Mucosa of rectum (tissue), 2 donors: ENCODE results near the gene TBC1D1.

Source experiments
- H3K27ac ChIP-seq, 2 donors: one replicate each; pipeline ENCODE4 v1.7.0; 2013; ENCODE audit warnings: inconsistent platforms in 2 of 2, low read depth in 2 of 2, low read length in 2 of 2
- H3K27me3 ChIP-seq, 2 donors: one replicate each; pipeline ENCODE4 v1.7.0; 2013; ENCODE audit warnings: low read length in 2 of 2; ENCODE audit not compliant: control insufficient read depth in 2 of 2, insufficient read depth in 2 of 2
- H3K36me3 ChIP-seq, 2 donors: one replicate each; pipeline ENCODE4 v1.7.0; 2013; ENCODE audit warnings: low read length in 2 of 2; ENCODE audit not compliant: control insufficient read depth in 2 of 2, insufficient read depth in 2 of 2
- H3K4me1 ChIP-seq, 2 donors: one replicate each; pipeline ENCODE4 v1.7.0; 2013; ENCODE audit warnings: low read length in 2 of 2, mild to moderate bottlenecking in 1 of 2; ENCODE audit not compliant: control insufficient read depth in 2 of 2, insufficient read depth in 2 of 2
- H3K4me3 ChIP-seq, 2 donors: one replicate each; pipeline ENCODE4 v1.7.0; 2013; ENCODE audit warnings: low read length in 2 of 2
- H3K9ac ChIP-seq, 2 donors: one replicate each; pipeline ENCODE4 v1.7.0; 2013; ENCODE audit warnings: low read length in 2 of 2, low read depth in 1 of 2, mild to moderate bottlenecking in 1 of 2
- H3K9me3 ChIP-seq, 2 donors: one replicate each; pipeline ENCODE4 v1.7.0; 2013; ENCODE audit warnings: low read length in 2 of 2; ENCODE audit not compliant: control insufficient read depth in 2 of 2
- donor health status: healthy.
- donor health status: Normal muscosa, but diverticular disease.

The TBC1D1 gene

GRCh38 chr4:37864786-37865185, 26.1 kb upstream of the TBC1D1 start:
- Histone ChIP-seq H3K9me3 (no peaks in the 10 kb centered on the region), H3K9ac (no peak overlapping the region), H3K27ac (no peak overlapping the region), H3K36me3 (peaks cover 2 to 9% of the 10 kb centered on the region in 2 donors), H3K4me1 (no peaks in the 10 kb centered on the region), H3K4me3 (no peak overlapping the region), H3K27me3 (no peaks in the 10 kb centered on the region)

GRCh38 chr4:37865450-37865849, 25.4 kb upstream of the TBC1D1 start:
- Histone ChIP-seq H3K27ac (no peak overlapping the region), H3K4me3 (no peak overlapping the region), H3K36me3 (peaks cover 2 to 9% of the 10 kb centered on the region in 2 donors), H3K27me3 (no peaks in the 10 kb centered on the region), H3K9me3 (no peaks in the 10 kb centered on the region), H3K9ac (no peak overlapping the region), H3K4me1 (no peaks in the 10 kb centered on the region)

DNA sequence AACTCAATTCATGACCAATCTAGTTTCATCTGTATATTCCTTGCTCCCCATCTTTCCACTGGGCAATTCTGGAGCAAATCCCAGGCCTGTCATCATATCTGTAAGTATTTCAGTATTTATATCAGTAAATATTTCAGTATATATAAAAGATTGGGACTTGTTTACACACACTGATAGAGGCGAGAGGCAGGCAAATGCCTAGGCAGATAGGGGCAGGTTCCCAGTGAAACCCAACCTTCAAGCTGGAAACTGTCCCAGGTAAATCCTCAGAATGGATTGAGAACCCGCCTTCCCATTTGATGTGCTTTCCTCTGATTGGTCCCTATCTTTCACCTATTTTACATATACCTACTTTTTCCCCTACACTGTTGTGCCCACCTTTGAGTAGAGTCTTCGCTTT, 23.8 kb upstream of the TBC1D1 start:
- H3K9ac ChIP-seq: no peak overlapping the region
- H3K4me3 ChIP-seq: no peak overlapping the region
- no peak overlapping the region for H3K27ac ChIP-seq
- H3K27me3 ChIP-seq: no peaks in the 10 kb centered on the region
- no peaks in the 10 kb centered on the region for H3K4me1 ChIP-seq
- H3K36me3 ChIP-seq: peaks cover 2 to 6% of the 10 kb centered on the region in 2 donors
- H3K9me3 ChIP-seq: no peaks in the 10 kb centered on the region

DNA sequence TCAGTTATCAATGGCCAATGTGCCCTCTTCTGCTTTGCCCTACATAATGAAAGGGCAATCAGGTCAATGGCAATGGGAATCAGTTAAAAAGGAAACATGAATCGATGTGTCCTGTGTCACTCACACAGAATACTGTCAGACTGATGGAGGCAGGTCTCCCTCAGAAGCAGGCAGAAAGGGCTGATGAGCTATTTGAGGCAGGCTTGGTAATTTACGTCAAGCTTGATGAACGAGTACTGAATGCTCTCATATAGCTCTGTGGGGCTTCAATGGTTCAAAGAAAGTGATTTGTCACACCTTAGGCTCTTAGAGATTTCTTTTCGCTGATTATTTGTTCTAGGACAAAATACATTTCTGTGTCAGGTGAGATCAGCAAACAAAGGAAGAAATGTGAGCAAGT, 22.6 kb upstream of the TBC1D1 start:
- H3K36me3 ChIP-seq: peaks cover 0 to under 1% of the 10 kb centered on the region in 2 donors
- no peak overlapping the region for H3K9ac ChIP-seq
- no peak overlapping the region for H3K27ac ChIP-seq
- no peaks in the 10 kb centered on the region for H3K4me1 ChIP-seq
- no peaks in the 10 kb centered on the region for H3K9me3 ChIP-seq
- no peaks in the 10 kb centered on the region for H3K27me3 ChIP-seq
- no peak overlapping the region for H3K4me3 ChIP-seq

DNA sequence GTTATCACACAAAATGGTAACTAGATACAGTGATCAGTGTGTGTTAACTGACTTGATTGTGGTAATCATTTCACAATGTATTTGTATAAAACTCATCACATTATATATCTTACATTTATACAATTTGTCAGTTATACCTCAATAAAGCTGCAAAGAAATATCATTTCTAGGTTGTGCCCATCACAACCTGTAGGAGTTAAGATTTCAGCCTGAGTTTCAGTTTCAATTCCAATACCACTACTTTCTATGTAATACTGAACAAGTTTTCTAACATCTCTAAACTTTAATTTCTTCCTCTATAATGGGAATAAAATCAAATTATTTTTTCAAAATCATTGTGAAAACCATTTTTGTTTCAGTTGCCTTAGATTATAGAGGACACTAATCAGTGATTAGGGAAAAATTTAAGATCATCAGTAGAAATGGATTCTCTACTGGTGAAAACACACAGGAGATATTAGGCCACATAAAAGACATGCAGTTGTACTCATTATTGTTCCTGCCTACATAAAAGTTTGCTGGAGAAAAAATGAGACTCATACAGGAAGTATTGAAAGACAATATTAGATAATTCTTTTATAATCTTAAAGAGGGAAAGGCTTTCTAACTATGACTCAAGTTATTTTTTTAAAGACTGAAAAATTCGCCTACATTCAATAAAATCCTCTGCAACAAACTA, 18.4 kb upstream of the TBC1D1 start:
- H3K4me1 ChIP-seq: peaks cover 5 to 12% of the 10 kb centered on the region in 2 donors
- no peaks in the 10 kb centered on the region for H3K9me3 ChIP-seq
- H3K4me3 ChIP-seq: no peak overlapping the region
- H3K36me3 ChIP-seq: no peaks in the 10 kb centered on the region
- no peak overlapping the region for H3K9ac ChIP-seq
- no peaks in the 10 kb centered on the region for H3K27me3 ChIP-seq
- no peak overlapping the region for H3K27ac ChIP-seq

DNA sequence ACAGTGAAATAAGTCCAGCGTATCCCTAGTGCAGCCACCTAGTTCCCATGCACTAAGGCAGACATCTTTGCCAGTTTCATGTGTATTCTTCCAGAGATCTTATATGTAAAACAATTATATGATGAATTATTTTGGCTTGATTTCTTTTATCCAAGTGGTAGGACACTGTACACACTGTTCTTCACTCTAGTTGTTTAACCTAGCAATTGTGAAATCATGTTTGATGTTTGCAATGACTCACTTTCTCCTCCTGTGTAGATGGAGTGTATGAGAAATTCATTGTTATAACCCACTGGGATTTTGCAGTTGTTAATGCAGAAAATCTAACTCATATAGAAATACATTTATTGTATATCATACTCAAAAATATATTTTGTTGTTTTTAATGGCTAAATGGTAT, 17.5 kb upstream of the TBC1D1 start:
- no peak overlapping the region for H3K27ac ChIP-seq
- H3K4me1 ChIP-seq: peaks cover 5 to 12% of the 10 kb centered on the region in 2 donors
- no peaks in the 10 kb centered on the region for H3K36me3 ChIP-seq
- H3K9ac ChIP-seq: no peak overlapping the region
- no peaks in the 10 kb centered on the region for H3K9me3 ChIP-seq
- no peaks in the 10 kb centered on the region for H3K27me3 ChIP-seq
- no peak overlapping the region for H3K4me3 ChIP-seq

DNA sequence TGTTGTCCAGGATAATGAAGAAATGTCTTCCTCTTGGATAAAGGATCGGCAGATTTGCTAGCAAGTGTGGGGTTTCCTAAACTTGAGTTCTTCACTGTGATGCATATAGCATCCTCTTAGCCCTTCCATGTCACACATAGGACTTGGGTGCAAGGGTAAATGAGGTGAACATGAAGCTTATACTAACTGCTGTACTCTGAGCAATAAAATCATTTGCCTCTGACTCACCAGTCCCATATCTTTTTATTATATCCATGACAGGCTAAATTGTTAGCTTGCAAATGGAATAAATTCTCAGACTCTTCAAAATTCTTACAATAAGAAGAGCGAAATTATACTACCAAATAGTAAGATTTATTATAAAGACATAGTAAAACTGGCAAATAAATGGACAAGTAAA, 14.7 kb upstream of the TBC1D1 start:
- Histone ChIP-seq H3K4me3 (no peak overlapping the region), H3K27ac (no peak overlapping the region), H3K9ac (no peak overlapping the region), H3K36me3 (no peaks in the 10 kb centered on the region), H3K27me3 (no peaks in the 10 kb centered on the region), H3K9me3 (no peaks in the 10 kb centered on the region), H3K4me1 (peaks cover 5 to 15% of the 10 kb centered on the region in 2 donors)

DNA sequence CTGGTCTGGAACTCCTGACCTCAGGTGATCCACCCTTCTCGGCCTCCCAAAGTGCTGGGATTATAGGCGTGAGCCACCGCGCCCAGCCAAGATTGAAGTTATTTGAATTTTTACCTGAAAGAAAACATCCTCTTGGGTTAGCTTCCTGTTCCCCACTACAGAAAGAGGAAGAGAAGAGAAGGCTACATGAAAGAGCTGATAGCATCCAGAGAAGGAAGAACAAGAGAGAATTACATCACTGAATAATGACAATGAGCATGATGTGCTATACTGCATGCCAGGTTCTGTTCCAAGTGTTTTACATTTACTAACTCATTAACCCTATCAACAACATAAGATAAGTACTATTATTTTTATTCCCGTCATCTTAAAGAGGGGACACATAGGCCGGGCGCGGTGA, 11.5 kb upstream of the TBC1D1 start:
- Histone ChIP-seq H3K9ac (no peak overlapping the region), H3K4me1 (peaks cover 5 to 15% of the 10 kb centered on the region in 2 donors), H3K36me3 (no peaks in the 10 kb centered on the region), H3K27ac (no peak overlapping the region), H3K4me3 (no peak overlapping the region), H3K9me3 (no peaks in the 10 kb centered on the region), H3K27me3 (no peaks in the 10 kb centered on the region)

DNA sequence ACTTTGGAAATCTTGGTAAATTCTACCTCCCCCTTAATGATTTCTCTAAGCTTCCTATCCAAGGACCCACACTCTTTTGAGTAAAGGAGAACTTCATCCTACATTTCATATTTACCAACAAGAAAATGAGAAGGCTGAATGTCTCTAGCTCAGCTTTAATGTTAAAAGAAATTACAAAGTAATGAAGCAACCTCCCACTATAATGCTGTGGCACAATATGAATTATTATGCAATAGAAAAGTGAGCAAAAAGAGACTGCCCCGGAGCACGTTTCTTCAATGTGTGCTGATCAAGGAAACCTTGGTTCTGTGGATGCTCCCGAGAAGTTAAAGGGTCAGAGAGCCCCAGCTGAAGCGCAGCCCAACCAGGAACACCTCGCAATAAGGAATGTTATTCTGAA, 9.1 kb upstream of the TBC1D1 start:
- no peak overlapping the region for H3K9ac ChIP-seq
- H3K9me3 ChIP-seq: no peaks in the 10 kb centered on the region
- H3K4me1 ChIP-seq: peaks cover under 1 to 10% of the 10 kb centered on the region in 2 donors
- no peak overlapping the region for H3K27ac ChIP-seq
- no peaks in the 10 kb centered on the region for H3K27me3 ChIP-seq
- H3K4me3 ChIP-seq: no peak overlapping the region
- no peaks in the 10 kb centered on the region for H3K36me3 ChIP-seq

DNA sequence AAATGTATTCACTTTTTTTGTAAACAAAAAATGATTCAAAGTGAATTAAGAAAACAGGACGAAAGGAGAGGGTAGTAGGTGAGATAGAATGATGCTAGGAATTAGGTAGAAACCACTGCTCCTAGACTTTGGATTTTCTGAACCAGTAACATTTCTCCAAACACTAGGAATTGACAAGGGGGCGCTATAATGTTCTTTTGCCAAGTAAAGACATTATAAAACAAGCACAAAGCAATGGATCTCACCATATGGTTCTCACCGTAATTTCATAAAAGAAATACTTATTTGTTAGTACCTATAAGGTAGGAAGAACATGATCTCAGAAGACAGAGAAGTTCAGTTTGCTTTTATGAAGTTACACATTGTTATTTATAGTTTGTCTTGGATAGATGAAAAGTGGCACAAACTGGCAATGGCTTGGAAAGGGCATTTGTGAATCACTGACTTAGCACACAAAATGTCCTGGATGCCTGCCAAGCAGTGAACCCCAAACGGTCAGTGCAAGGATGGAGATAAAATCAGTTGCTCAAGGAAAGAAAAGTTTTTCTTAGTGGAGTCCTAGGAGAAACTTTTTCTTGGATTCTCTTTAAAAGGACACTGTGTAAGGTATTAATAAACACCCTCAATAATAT, 8.1 kb upstream of the TBC1D1 start:
- peaks cover 0 to 8% of the 10 kb centered on the region in 2 donors for H3K4me1 ChIP-seq
- H3K27ac ChIP-seq: no peak overlapping the region
- no peaks in the 10 kb centered on the region for H3K9me3 ChIP-seq
- H3K4me3 ChIP-seq: no peak overlapping the region
- no peaks in the 10 kb centered on the region for H3K36me3 ChIP-seq
- H3K9ac ChIP-seq: no peak overlapping the region
- H3K27me3 ChIP-seq: no peaks in the 10 kb centered on the region
